DND-41 (cell line): ENCODE data around the gene GALR3.
A peak's percentile ranks its signal among the peaks of the same experiment; 100 is the strongest.
"Not testable (repeated sequence)": the region's sequence is repeated elsewhere in the genome, so short reads cannot be mapped to it uniquely, and the experiment has no call there.

Source experiments
- ATAC-seq: fragments of 200-7000 bp; cut with Tn5 transposase; 3 replicates; pipeline ENCODE4 v1.9.1; 2021; ENCODE audit warnings: low read depth; ENCODE audit not compliant: insufficient read depth
- DNase-seq: peaks from one replicate; pipeline ENCODE4 v3.0.0-alpha.2; 2020
- H2AFZ ChIP-seq: 2 replicates; pipeline ENCODE4 v1.6.0; 2012; ENCODE audit warnings: low read depth, low read length
- H3K27ac ChIP-seq: 2 replicates; pipeline ENCODE4 v1.5.1; 2012; ENCODE audit warnings: low read length, inconsistent platforms
- H3K27me3 ChIP-seq: fragments of 200-600 bp; sonication (generic); 2 replicates; pipeline ENCODE4 v1.6.0; 2012; ENCODE audit warnings: low read length, mild to moderate bottlenecking, inconsistent platforms; ENCODE audit not compliant: insufficient read depth, poor library complexity
- H3K36me3 ChIP-seq: 2 replicates; pipeline ENCODE4 v1.5.1; 2012; ENCODE audit warnings: low read length, inconsistent platforms; ENCODE audit not compliant: insufficient read depth
- H3K4me1 ChIP-seq: 2 replicates; pipeline ENCODE4 v1.5.1; 2012; ENCODE audit warnings: mild to moderate bottlenecking, low read length; ENCODE audit not compliant: insufficient read depth
- H3K4me2 ChIP-seq: 2 replicates; pipeline ENCODE4 v1.6.0; 2012; ENCODE audit warnings: mild to moderate bottlenecking, moderate library complexity, low read length, inconsistent platforms; ENCODE audit not compliant: insufficient read depth
- H3K4me3 ChIP-seq, 2 experiments: fragments of 200-600 bp in 1 of 2; shearing (Covaris generic) in 1 of 2; 2 replicates each; pipeline ENCODE4 v1.5.1; 2012 to 2016; ENCODE audit warnings: inconsistent platforms in 2 of 2, low read length in 2 of 2, mild to moderate bottlenecking in 2 of 2, low read depth in 1 of 2, moderate library complexity in 1 of 2
- H3K79me2 ChIP-seq: 2 replicates; pipeline ENCODE4 v1.6.0; 2012; ENCODE audit warnings: low read length, inconsistent platforms; ENCODE audit not compliant: insufficient read depth
- H3K9ac ChIP-seq: 2 replicates; pipeline ENCODE4 v1.6.0; 2012; ENCODE audit warnings: low read depth, mild to moderate bottlenecking, inconsistent platforms, low read length, moderate library complexity
- H3K9me3 ChIP-seq: 2 replicates; pipeline ENCODE4 v1.5.1; 2012; ENCODE audit warnings: low read length, moderate library complexity, mild to moderate bottlenecking, inconsistent platforms; ENCODE audit not compliant: insufficient read depth, severe bottlenecking
- H4K20me1 ChIP-seq: 2 replicates; pipeline ENCODE4 v1.6.0; 2012; ENCODE audit warnings: low read length; ENCODE audit not compliant: insufficient read depth
- EZH2 ChIP-seq: IDR thresholded peaks from 3 replicates; pipeline ENCODE4 v1.6.1; 2012; ENCODE audit warnings: borderline replicate concordance, low read depth, mild to moderate bottlenecking, moderate library complexity, low read length, inconsistent platforms; ENCODE audit not compliant: severe bottlenecking
- TF ChIP-seq, protein P1 (sequence below): IDR thresholded peaks from 2 replicates; pipeline ENCODE4 v1.5.1; 2012; ENCODE audit warnings: borderline replicate concordance, low read length, moderate library complexity, mild to moderate bottlenecking; ENCODE audit not compliant: poor library complexity, severe bottlenecking; ENCODE audit errors: extremely low read depth

Gene GALR3

DNA sequence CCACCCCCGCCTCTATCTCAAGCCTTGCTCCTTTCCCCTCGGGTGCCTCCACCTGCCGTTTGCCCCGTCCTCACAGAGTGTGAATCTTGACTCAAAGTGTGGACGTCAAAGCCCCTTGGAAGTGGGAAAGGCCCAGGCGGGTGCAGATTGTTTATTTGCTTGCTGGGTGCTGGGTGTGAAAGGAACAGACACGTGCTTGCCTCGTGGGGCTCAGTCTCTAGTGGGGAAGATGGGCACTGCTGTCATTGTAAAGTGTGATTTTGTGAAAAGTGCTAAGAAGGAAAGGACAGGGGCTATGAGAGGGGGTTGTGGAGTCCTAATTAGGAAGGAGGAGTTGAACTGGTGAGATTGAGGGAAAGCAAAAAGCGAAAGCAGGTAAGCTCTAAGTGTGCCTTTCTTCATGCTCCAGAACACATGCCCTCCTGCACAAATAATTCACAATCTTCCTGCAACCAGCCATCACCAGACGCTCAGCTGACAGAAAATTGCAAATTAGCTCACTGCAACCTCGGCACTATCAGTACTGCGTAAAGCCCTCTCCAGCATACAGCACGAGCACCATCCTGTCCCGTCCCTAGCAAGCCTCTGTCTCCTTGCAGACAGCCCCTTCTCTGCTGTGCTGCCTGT lies 25.2 kb upstream of the GALR3 start:
- no peak overlapping the region for H3K9ac ChIP-seq
- DNase-seq (no peak), ATAC-seq (no peak)
- H3K36me3 ChIP-seq = no peaks in the 10 kb centered on the region
- H3K27ac ChIP-seq = no peak overlapping the region
- no peaks in the 10 kb centered on the region for H3K9me3 ChIP-seq
- H3K4me2 ChIP-seq = no peak overlapping the region
- peaks cover 12% of the 10 kb centered on the region for H3K4me1 ChIP-seq
- no peak overlapping the region for H3K4me3 ChIP-seq
- no peaks in the 10 kb centered on the region for H4K20me1 ChIP-seq
- H3K79me2 ChIP-seq = no peaks in the 10 kb centered on the region
- TF ChIP-seq, protein P1, sequence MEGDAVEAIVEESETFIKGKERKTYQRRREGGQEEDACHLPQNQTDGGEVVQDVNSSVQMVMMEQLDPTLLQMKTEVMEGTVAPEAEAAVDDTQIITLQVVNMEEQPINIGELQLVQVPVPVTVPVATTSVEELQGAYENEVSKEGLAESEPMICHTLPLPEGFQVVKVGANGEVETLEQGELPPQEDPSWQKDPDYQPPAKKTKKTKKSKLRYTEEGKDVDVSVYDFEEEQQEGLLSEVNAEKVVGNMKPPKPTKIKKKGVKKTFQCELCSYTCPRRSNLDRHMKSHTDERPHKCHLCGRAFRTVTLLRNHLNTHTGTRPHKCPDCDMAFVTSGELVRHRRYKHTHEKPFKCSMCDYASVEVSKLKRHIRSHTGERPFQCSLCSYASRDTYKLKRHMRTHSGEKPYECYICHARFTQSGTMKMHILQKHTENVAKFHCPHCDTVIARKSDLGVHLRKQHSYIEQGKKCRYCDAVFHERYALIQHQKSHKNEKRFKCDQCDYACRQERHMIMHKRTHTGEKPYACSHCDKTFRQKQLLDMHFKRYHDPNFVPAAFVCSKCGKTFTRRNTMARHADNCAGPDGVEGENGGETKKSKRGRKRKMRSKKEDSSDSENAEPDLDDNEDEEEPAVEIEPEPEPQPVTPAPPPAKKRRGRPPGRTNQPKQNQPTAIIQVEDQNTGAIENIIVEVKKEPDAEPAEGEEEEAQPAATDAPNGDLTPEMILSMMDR = no peak
- TF ChIP-seq EZH2 = no peak
- no peak overlapping the region for H2AFZ ChIP-seq
- H3K27me3 ChIP-seq = peaks cover 11% of the 10 kb centered on the region

DNA sequence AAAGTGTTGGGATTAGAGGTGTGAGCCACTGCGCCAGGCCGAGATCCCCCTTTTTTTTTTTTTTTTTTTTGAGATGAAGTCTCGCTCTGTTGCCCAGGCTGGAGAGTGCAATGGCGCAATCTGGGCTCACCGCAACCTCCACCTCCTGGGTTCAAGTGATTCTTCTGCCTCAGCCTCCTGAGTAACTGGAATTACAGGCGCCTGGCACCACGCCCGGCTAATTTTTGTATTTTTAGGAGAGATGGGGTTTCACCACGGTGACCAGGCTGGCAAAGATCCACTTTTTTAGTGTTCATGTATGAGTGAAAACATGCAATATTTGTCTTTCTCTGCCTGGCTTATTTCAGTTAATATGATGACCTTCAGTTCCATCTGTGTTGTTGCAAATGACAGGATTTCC lies 23.2 kb upstream of the GALR3 start:
- H3K4me3 ChIP-seq, H3K36me3 ChIP-seq, H3K4me2 ChIP-seq, H3K79me2 ChIP-seq, H3K27ac ChIP-seq, H4K20me1 ChIP-seq, H3K9me3 ChIP-seq, H3K9ac ChIP-seq, ATAC-seq, DNase-seq, H2AFZ ChIP-seq: not testable (repeated sequence)
- H3K27me3 ChIP-seq = peaks cover 11% of the 10 kb centered on the region
- peaks cover 30% of the 10 kb centered on the region for H3K4me1 ChIP-seq

DNA sequence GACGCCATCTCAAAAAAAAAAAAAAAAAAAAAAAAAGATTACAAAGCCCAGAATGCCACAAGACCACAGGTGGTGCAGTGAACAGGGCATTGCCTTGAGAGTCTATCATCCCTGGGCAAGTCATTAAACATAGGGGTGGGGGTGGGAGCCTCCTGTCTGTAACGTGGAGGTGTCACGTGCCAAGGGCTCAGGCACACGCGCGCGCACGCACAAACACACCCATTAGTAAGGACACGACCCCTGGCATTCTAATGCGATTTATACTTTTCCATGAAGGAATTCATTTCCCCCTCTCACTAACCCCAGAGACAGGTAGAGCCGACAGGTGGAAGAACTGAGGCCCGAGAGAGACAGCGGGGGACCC lies 21.3 kb upstream of the GALR3 start:
- Histone ChIP-seq H3K4me1 (peaks cover 48% of the 10 kb centered on the region), H3K27ac (no peak overlapping the region), H3K9me3 (no peaks in the 10 kb centered on the region), H4K20me1 (no peaks in the 10 kb centered on the region), H3K4me3 (peak overlapping the region; percentile 33 to 66; a peak in 3 of 4 replicates), H2AFZ (peak overlapping the region; percentile 77), H3K27me3 (peaks cover 11% of the 10 kb centered on the region), H3K4me2 (peak overlapping the region; percentile 88), H3K36me3 (peaks cover 5% of the 10 kb centered on the region; the same call in 1 of the 2 replicates), H3K9ac (peak overlapping the region; percentile 66), H3K79me2 (peaks cover 20% of the 10 kb centered on the region)
- ATAC-seq (no peak), DNase-seq (peak; percentile 34)
- TF ChIP-seq, protein P1 = no peak
- no peak for TF ChIP-seq EZH2

DNA sequence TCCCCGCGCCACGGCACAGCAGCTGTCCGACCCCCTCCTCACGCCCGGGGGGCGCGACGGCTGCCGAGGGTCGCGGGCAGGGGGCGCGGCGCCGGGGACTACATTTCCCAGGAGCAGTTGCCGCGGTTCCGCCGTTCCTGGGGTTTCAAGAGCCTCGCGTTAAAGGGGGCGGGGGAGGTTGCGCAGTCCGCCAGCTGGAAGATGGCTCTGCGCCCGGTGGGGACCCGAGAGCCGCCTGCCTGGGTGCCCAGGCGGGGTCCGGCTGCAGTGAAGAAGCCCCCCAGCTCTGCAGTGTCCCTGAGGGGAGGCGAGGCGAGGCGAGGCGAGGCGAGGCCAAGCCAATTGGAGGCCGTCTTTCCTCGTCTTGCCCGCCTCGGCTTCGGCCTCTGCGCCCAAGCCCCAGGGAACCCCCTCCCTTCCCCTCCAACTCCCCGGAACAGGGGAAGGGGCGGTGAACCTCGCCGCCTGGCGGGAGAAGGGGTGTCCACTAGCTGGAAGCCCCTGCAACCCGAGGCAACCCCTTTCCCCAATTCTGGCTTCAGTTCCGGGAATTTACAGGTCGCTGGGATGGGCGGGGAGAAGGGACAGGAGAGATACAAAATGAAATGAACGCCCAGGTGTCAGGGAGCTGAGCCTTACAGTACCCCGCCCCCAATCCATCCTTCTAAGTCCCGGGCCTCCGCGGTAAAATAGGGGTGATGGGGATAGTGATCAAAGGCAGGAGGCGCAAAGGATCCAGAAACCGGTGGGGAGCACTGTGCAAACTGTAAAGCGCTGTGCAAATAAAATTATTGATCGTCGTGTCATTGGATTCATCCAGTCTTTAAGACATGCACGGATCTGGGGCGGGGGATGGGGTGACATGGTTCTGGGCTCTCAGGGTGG lies 20.6 kb upstream of the GALR3 start:
- Histone ChIP-seq H3K9ac (peak overlapping the region; percentile 66), H4K20me1 (no peaks in the 10 kb centered on the region), H3K27ac (peak overlapping the region; percentile 57; the same call in 1 of the 2 replicates), H3K9me3 (no peaks in the 10 kb centered on the region), H3K4me3 (peak overlapping the region; percentile 33 to 66; a peak in 3 of 4 replicates), H3K4me1 (peaks cover 48% of the 10 kb centered on the region), H2AFZ (peak overlapping the region; percentile 77), H3K4me2 (peak overlapping the region; percentile 88), H3K36me3 (peaks cover 5% of the 10 kb centered on the region; the same call in 1 of the 2 replicates), H3K79me2 (peaks cover 24% of the 10 kb centered on the region), H3K27me3 (peaks cover 11% of the 10 kb centered on the region)
- TF ChIP-seq, protein P1 = no peak
- TF ChIP-seq EZH2 = peak; percentile 18
- DNase-seq = peak; percentile 76
- ATAC-seq = peak; percentile 72
